ENCODE measurements around the gene ATL3. TPM values are rescaled to one million over a fixed set of nuclear protein-coding genes. Genes with fewer than 3 reads are reported as not detected.
A peak's percentile ranks its signal among the peaks of the same experiment; 100 is the strongest.

The ATL3 gene
- total RNA-seq, 1 donor: 152 TPM

GRCh38 chr11:63574856-63575602, 96.1 kb downstream of the ATL3 start:
- peak; percentile 66 for DNase-seq (ENCODE audit: low read depth)
- TF ChIP-seq CTCF (IDR thresholded peaks at IDR 0.05; ENCODE audit: insufficient read depth, low read depth, low read length): no peak
- peak overlapping the region; percentile 41 for H3K4me3 ChIP-seq (ENCODE audit: low read depth, low read length)

Small RNAs within 50 kb of the gene (small RNA-seq; reads per million reads assigned to genes)
- not detected for gene AP000753.3

Other genes starting within 250 kb of the ATL3 start
- not detected in 2 replicates for gene PLAAT5, start 180.2 kb downstream of the ATL3 start, total RNA-seq
- not detected in 2 replicates for gene LGALS12, start 165.3 kb downstream of the ATL3 start, total RNA-seq
- gene PLAAT4, start 134.6 kb downstream of the ATL3 start, total RNA-seq: 5.8 and 8.2 TPM in 2 replicates
- gene PLAAT2, start 108.0 kb downstream of the ATL3 start, total RNA-seq: not detected in 2 replicates
- 4.2 and 6.0 TPM in 2 replicates for gene PLAAT3, start 56.9 kb downstream of the ATL3 start, total RNA-seq
- 61.5 and 70.0 TPM in 2 replicates for gene RTN3, start 10.1 kb upstream of the ATL3 start, total RNA-seq
- 12.2 and 16.0 TPM in 2 replicates for gene ZFTA, start 97.4 kb upstream of the ATL3 start, total RNA-seq
- 24.2 and 25.4 TPM in 2 replicates for gene SPINDOC, start 142.1 kb upstream of the ATL3 start, total RNA-seq
- 14.5 and 16.4 TPM in 2 replicates for gene MARK2, start 167.7 kb upstream of the ATL3 start, total RNA-seq
- 1.7 and 3.2 TPM in 2 replicates for gene RCOR2, start 245.8 kb upstream of the ATL3 start, total RNA-seq